Bronchial epithelial cell (primary cell): ENCODE results near the gene MGLL. TPM values are rescaled to one million over a fixed set of nuclear protein-coding genes. Genes with fewer than 3 reads are reported as not detected.

Source experiments
- DNase-seq: peaks from one replicate; pipeline ENCODE4 v3.0.0-alpha.2; 2010; ENCODE audit warnings: low read depth
- FAIRE-seq: peaks from 2 replicates; lab custom pipeline; 2011; peaks lifted over from hg19 to GRCh38; lab: Jason Lieb, UNC
- H3K27me3 ChIP-seq: 2 replicates; pipeline ENCODE4 v1.5.1; 2011; ENCODE audit warnings: low read length; ENCODE audit not compliant: control insufficient read depth, insufficient read depth
- H3K36me3 ChIP-seq: 2 replicates; pipeline ENCODE4 v1.5.1; 2011; ENCODE audit warnings: low read length; ENCODE audit not compliant: control insufficient read depth, insufficient read depth
- H3K4me3 ChIP-seq: 2 replicates; pipeline ENCODE4 v1.5.1; 2011; ENCODE audit warnings: mild to moderate bottlenecking, low read depth, low read length, control low read depth
- total RNA-seq: library from RNA; depleted of rRNA; stranded (reverse); fragments of >200 nt; gene quantifications from 2 replicates; pipeline ENCODE4 v1.2.1, GENCODE V29; 2014
- TF ChIP-seq, protein P1 (sequence below): IDR thresholded peaks from 2 replicates; pipeline ENCODE4 v1.5.1; 2011; ENCODE audit warnings: mild to moderate bottlenecking, moderate library complexity, low read length, control low read depth, inconsistent platforms; ENCODE audit not compliant: insufficient read depth, severe bottlenecking

The MGLL gene
- total RNA-seq, 1 donor from 2014 or later = 25.5 TPM

DNA sequence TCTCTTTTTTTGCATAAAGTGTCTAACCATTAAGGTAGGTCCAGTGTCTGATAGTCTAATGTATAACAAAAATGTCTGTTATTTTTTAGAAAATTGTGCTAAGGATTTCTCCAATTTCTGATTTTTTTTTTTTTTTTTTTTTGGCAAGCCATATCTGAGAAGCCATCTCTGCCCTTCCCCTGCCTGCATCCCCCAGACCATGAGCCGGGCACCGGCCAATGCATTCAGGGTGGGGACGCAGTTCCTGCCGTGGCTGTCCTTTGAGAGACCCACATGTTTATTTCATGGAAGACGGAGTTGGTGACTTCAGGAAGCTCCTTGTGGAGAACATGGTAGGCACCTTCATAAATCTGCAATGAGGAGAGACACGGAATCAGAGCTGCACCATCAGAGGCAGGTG, 130.3 kb downstream of the MGLL start:
- TF ChIP-seq, protein P1, sequence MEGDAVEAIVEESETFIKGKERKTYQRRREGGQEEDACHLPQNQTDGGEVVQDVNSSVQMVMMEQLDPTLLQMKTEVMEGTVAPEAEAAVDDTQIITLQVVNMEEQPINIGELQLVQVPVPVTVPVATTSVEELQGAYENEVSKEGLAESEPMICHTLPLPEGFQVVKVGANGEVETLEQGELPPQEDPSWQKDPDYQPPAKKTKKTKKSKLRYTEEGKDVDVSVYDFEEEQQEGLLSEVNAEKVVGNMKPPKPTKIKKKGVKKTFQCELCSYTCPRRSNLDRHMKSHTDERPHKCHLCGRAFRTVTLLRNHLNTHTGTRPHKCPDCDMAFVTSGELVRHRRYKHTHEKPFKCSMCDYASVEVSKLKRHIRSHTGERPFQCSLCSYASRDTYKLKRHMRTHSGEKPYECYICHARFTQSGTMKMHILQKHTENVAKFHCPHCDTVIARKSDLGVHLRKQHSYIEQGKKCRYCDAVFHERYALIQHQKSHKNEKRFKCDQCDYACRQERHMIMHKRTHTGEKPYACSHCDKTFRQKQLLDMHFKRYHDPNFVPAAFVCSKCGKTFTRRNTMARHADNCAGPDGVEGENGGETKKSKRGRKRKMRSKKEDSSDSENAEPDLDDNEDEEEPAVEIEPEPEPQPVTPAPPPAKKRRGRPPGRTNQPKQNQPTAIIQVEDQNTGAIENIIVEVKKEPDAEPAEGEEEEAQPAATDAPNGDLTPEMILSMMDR = no peak
- H3K36me3 ChIP-seq = peaks cover 2% of the 10 kb centered on the region
- DNase-seq = no peak
- no peaks in the 10 kb centered on the region for H3K27me3 ChIP-seq
- no peak for FAIRE-seq
- no peak overlapping the region for H3K4me3 ChIP-seq

DNA sequence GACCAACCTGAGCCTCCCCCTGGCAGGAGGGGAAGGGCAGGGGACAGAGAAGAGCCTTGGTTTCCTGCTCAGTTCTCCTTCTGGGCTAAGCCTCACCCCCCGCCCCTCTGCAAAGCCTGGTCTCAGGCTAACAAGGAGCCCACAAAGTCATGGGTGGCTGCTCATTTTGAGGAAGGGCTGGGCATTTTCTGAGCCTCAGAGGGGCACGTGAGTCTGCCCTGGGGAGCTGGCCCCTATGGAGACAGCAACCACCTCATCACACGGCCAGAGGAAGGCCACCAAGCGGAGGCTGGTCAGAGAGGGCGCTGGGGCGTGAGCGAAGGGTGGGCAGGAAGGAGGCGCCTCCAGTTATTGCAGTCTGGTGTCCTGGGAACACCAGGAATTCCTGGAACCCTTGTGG, 130.8 kb downstream of the MGLL start:
- TF ChIP-seq, protein P1 = no peak
- DNase-seq (no peak), FAIRE-seq (no peak)
- Histone ChIP-seq H3K4me3 (no peak overlapping the region), H3K36me3 (peaks cover 2% of the 10 kb centered on the region), H3K27me3 (no peaks in the 10 kb centered on the region)

DNA sequence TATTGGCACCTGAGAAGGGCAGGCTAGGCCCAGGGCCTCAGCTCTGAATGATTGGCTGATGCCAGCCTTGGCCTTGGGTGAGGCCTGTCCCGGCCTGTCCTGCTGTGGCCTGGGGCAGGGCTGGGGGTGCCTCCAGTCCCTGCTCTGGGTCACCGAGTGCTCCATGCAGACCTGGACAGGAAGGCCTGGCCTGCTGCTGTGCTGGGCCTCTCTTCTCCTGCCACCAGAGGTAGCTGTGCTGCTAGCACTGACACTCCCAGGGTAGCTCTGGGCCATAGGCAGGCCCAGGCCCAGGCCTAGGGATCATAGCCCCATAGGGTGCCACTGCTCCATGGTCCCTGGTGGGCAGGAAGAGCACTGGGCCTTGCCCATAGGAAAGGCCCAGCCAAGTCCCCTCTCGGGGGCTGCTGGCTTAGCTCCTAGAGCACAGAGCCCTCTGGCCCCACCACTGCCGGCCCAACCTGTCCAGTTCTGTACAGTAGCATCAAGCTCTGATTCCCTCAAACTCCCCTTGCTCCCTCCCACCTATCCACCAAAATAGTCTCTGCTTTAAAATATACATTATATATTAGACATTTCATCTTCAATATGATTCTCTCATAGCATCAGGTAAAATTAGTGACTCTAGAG, 131.4 kb downstream of the MGLL start:
- TF ChIP-seq, protein P1 = peak; percentile 96
- H3K36me3 ChIP-seq = peaks cover 2% of the 10 kb centered on the region
- H3K4me3 ChIP-seq = no peak overlapping the region
- no peak for FAIRE-seq
- peak; percentile 55 for DNase-seq
- H3K27me3 ChIP-seq = no peaks in the 10 kb centered on the region

DNA sequence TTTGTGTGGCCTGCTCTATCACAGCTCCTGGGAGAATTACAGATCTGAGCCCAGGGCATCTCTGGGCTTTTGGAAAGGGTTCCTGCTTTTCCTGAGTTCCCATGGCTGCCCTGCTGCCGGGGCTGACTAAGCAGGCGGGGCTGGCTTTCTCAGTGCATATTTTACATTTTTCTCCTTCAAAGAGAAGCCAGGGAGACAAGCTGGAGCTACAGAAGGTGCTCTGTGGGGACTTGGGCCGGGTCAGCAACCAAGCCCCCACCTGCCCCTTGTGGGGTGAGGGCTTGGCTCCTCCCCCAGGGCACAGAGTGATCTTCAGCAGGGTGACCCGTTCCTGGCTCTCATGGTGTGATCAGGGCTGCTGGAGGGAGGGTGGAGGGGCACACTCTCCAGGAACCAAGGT, 132.2 kb downstream of the MGLL start:
- H3K36me3 ChIP-seq = peaks cover 2% of the 10 kb centered on the region
- FAIRE-seq (no peak), DNase-seq (peak; percentile 49)
- TF ChIP-seq, protein P1 = no peak
- H3K4me3 ChIP-seq = no peak overlapping the region
- no peaks in the 10 kb centered on the region for H3K27me3 ChIP-seq

DNA sequence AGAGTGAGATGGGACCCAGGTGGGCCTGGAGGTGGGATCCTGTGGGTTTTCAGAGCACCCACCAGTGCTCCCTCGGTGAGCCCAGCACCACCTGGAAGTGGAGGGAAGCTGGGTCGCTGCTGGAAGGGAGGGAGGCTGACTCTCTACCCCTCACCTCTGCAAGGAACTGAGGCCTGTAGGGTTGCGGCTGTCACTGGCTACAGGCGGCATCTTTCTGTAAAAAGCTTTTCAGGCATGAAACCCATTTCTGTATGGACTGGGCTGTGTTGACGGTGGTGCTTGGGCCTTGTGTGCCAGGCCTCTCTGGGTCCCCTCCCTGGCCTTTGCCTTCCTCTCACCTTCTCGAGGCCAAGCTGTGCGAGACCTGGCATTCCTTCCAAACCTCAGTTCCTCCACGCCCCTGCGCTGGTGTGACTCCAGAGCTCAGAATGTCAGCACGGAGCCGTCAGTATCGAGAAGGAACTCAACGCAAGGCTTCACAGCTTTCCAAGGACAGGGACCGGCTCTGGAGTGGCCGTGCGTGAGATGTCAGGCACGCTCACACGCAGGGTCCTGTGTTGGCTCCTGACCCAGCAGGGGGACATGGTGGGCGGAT, 133.0 kb downstream of the MGLL start:
- TF ChIP-seq, protein P1 = no peak
- Histone ChIP-seq H3K36me3 (peaks cover 2% of the 10 kb centered on the region), H3K4me3 (no peak overlapping the region), H3K27me3 (no peaks in the 10 kb centered on the region)
- FAIRE-seq (no peak), DNase-seq (no peak)
